Uterus (tissue), 4 donors: ENCODE measurements around the gene MBP. TPM values are rescaled to one million over a fixed set of nuclear protein-coding genes. Genes with fewer than 3 reads are reported as not detected.

ENCODE experiments used
- DNase-seq, 2 donors: peaks; one replicate each; pipeline ENCODE4 v3.0.0-alpha.2; 2019 to 2020
- H3K27ac ChIP-seq, 2 donors: fragments of 200-600 bp; sonication (generic); 1 replicate in 1 of 2; 2 replicates in 1 of 2; pipeline ENCODE4 v1.5.1; 2016 to 2018
- H3K27me3 ChIP-seq, 2 donors: fragments of 200-600 bp; sonication (generic); one replicate each; pipeline ENCODE4 v1.5.1; 2018 to 2019; ENCODE audit warnings: control low read depth in 1 of 2
- H3K36me3 ChIP-seq, 2 donors: fragments of 200-600 bp; sonication (generic); one replicate each; pipeline ENCODE4 v1.5.1; 2019; ENCODE audit warnings: control low read depth in 1 of 2
- H3K4me1 ChIP-seq, 2 donors: fragments of 200-600 bp; sonication (generic); one replicate each; pipeline ENCODE4 v1.5.1; 2018 to 2019; ENCODE audit warnings: control low read depth in 1 of 2
- H3K4me3 ChIP-seq, 2 donors: fragments of 200-600 bp; sonication (generic); 1 replicate in 1 of 2; 2 replicates in 1 of 2; pipeline ENCODE4 v1.5.1; 2018 to 2019; ENCODE audit warnings: mild to moderate bottlenecking in 1 of 2
- H3K9me3 ChIP-seq, 2 donors: fragments of 200-600 bp; sonication (generic); one replicate each; pipeline ENCODE4 v1.5.1; 2019; ENCODE audit warnings: control low read depth in 1 of 2
- CTCF ChIP-seq, 4 experiments: fragments of 200-600 bp in 2 of 4; fragments of 450-650 bp in 2 of 4; sonication (generic) in 2 of 4; IDR thresholded peaks; one replicate each; pipeline ENCODE4 v1.5.1; 2016 to 2019; ENCODE audit warnings: antibody characterized with exemption in 4 of 4, mild to moderate bottlenecking in 2 of 4, moderate library complexity in 1 of 4
- POLR2A ChIP-seq, 2 donors: fragments of 450-650 bp; IDR thresholded peaks; one replicate each; pipeline ENCODE4 v1.6.1; 2016; ENCODE audit warnings: antibody characterized with exemption in 2 of 2, mild to moderate bottlenecking in 1 of 2, moderate library complexity in 1 of 2
- intact Hi-C: fragments of 100-400 bp; cut with DNase I; formaldehyde crosslinking; loops from one replicate; pipeline ENCODE4 v1.15.1; 2023; ENCODE audit warnings: low total_unique reads
- total RNA-seq, 4 donors: library from RNA; depleted of rRNA in 3 of 4; stranded (reverse); fragments of >200 nt in 3 of 4; gene quantifications; one replicate each; pipeline versions ENCODE4 v1.1.0 to v1.2.4, GENCODE V29; 2014 to 2023
- donor health status: DM: yes; HTN: yes; CAD: no.

The MBP gene
- total RNA-seq, 4 donors from 2014 or later, result 12.1 to 52.2 (median 19.8) TPM

DNA sequence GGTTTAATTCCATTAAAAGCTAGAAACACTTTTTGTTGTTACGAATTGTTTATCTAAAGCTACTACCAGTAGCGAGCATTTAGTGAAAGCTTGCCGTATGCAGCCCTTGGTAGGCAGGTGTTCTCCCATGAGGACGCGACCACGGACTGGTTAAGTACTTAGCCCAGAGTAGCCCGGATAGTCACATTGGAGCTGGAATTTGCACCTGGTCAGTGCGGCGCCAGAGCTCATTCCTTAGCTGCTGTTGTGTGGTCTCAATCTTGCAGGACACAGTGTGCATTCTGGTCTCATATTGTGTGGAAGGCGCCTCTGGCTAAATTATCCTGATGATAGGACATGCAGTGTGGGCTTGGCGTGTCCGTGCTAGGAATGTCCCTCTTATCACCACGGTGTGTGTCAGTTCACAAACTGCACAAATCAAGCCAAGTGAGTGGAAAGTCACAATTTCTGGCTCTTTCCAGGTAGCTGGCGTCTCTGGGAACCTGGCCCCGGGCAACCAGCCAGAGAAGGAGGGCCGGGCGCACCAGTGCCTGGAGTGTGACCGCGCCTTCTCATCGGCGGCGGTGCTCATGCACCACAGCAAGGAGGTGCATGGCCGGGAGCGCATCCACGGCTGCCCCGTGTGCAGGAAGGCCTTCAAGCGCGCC lies 176.9 kb downstream of the MBP start:
- TF ChIP-seq CTCF (IDR thresholded peaks at IDR 0.05), result no peak
- TF ChIP-seq POLR2A (IDR thresholded peaks at IDR 0.05), result no peak
- no peaks in the 10 kb centered on the region for H3K36me3 ChIP-seq

DNA sequence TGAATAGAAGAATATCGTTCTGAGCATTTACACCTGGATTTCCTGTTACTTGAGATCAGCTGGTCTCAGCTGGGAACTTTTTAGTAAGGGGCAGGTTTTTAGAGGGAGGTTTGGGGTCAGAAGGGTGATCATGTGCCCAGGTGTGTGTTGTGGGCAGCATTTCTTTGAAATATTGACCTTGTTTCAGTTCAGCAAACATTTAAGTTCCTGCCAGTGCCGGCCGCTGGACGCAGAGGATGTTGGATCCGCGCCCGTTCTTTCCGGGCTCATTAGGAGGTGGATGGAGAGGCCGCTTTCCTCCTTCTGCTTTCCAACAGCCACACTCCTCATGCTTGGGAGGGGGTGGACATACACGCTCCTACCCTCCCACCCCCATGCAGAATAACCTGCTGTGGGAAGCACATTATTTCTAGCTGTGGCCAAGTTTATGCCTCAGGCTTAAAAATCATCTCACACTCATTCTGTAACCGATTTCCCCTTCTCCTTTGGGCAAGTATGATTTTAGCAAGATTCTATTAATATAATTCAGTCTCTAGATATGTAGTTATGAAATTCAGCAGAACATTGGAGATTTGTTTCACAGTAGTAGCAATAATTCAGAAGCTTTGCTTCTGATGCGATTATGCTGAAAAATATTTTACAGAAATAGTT lies 178.9 kb downstream of the MBP start:
- peak overlapping the region; percentile 67 for H3K27ac ChIP-seq
- intact Hi-C loops, result no loop called here
- no peak for TF ChIP-seq CTCF (IDR thresholded peaks at IDR 0.05)
- TF ChIP-seq POLR2A (IDR thresholded peaks at IDR 0.05), result no peak
- H3K27me3 ChIP-seq, result no peaks in the 10 kb centered on the region
- no peaks in the 10 kb centered on the region for H3K36me3 ChIP-seq
- peak; percentile 78 to 81 for DNase-seq
- H3K4me1 ChIP-seq, result peaks cover 0 to 3% of the 10 kb centered on the region in 2 donors
- no peaks in the 10 kb centered on the region for H3K9me3 ChIP-seq
- H3K4me3 ChIP-seq, result no peak overlapping the region

More for the DNA sequence above, 176.9 kb downstream of the MBP start:
- H3K27me3 ChIP-seq, result no peaks in the 10 kb centered on the region
- no peak overlapping the region for H3K27ac ChIP-seq
- DNase-seq, result no peak
- intact Hi-C loops, result no loop called here
- peaks cover 0 to 3% of the 10 kb centered on the region in 2 donors for H3K4me1 ChIP-seq
- H3K9me3 ChIP-seq, result no peaks in the 10 kb centered on the region
- H3K4me3 ChIP-seq, result no peak overlapping the region

DNA sequence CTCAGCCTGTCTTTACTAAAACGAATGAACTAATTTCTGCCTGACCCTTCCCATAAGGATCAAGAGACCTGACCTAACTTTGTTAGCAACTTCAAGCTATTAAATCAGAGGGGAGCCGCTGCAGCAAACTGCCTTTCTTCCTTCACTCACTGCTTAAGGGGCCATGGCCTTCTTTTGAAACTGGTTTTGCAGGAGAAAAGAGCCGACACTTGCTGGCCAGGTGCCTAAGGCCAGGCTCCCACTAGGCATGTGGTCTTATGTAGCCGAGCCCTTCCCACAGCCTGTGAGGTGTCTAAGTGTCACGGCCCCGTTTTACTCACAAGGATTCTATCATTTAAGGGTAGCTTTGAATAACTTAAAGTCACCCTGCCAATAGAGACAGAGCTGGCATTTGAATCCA lies 179.4 kb downstream of the MBP start:
- peaks cover 0 to 3% of the 10 kb centered on the region in 2 donors for H3K4me1 ChIP-seq
- peak; percentile 54 to 57 for DNase-seq
- no peaks in the 10 kb centered on the region for H3K36me3 ChIP-seq
- intact Hi-C loops, result no loop called here
- no peaks in the 10 kb centered on the region for H3K9me3 ChIP-seq
- H3K27me3 ChIP-seq, result no peaks in the 10 kb centered on the region
- H3K27ac ChIP-seq, result peak overlapping the region; percentile 67
- H3K4me3 ChIP-seq, result no peak overlapping the region
- TF ChIP-seq POLR2A (IDR thresholded peaks at IDR 0.05) (no peak), CTCF (IDR thresholded peaks at IDR 0.05) (no peak)

GRCh38 chr18:76952747-76953146 lies 179.8 kb downstream of the MBP start:
- intact Hi-C loops, result no loop called here
- Histone ChIP-seq H3K9me3 (no peaks in the 10 kb centered on the region), H3K27me3 (no peaks in the 10 kb centered on the region), H3K4me3 (no peak overlapping the region), H3K36me3 (no peaks in the 10 kb centered on the region), H3K4me1 (peaks cover 0 to 3% of the 10 kb centered on the region in 2 donors), H3K27ac (peak overlapping the region; percentile 67)
- DNase-seq, result no peak
- TF ChIP-seq POLR2A (IDR thresholded peaks at IDR 0.05), result no peak

DNA sequence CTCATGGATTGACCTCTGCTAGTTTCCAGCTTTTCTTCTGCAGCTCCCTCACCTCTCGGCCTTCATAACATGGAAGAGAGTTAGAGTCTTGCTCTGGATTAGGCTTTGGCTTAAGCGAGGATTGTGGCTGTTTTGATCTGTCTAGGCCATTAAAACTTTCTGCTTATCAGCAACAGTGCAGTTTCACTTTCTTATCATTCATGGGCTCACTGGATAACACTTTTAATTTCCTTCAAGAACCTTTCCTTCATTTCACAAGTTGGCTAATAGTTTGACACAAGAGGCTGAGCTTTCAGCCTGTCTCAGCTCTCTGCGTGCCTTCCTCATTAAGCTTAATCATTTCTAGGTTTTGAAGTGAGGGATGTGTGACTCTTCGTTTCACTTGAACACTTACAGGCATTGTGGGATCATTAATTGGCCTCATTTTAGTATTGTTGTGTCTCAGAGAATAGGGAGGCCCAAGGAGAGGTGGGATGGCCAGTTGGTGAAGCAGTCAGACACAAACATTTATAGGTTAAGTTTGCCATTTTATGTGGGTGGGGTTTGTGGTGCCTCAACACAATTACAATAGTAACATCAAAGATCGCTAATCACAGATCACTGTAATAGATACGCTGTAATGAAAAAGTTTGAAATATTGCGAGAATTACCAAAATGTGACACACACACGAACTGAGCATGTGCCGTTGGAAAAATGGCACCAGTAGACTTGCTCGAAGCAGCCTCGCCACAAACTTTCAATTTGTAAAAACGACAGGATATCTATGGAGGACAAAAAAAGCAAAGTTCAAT lies 180.9 kb downstream of the MBP start:
- TF ChIP-seq CTCF (IDR thresholded peaks at IDR 0.05) (no peak), POLR2A (IDR thresholded peaks at IDR 0.05) (no peak)
- Histone ChIP-seq H3K9me3 (no peaks in the 10 kb centered on the region), H3K4me3 (no peak overlapping the region), H3K4me1 (peaks cover 0 to 3% of the 10 kb centered on the region in 2 donors), H3K27me3 (no peaks in the 10 kb centered on the region), H3K36me3 (no peaks in the 10 kb centered on the region), H3K27ac (no peak overlapping the region)
- intact Hi-C loops, result no loop called here
- DNase-seq, result no peak
